Neural cell (in vitro differentiated cells): ENCODE results near the gene C3AR1. TPM values are rescaled to one million over a fixed set of nuclear protein-coding genes. Genes with fewer than 3 reads are reported as not detected.
A peak's percentile ranks its signal among the peaks of the same experiment; 100 is the strongest.

Source experiments
- H2AFZ ChIP-seq: fragments of 200-600, 300-800 bp; sonication (generic), shearing (Covaris generic); 2 replicates; pipeline ENCODE4 v1.6.0; 2014; ENCODE audit warnings: low read depth, mild to moderate bottlenecking, antibody characterized with exemption, low read length, moderate library complexity
- H3F3A ChIP-seq: fragments of 200-600 bp; shearing (Covaris generic); 2 replicates; pipeline ENCODE4 v1.6.1; 2016; ENCODE audit warnings: mild to moderate bottlenecking, moderate library complexity, mixed read lengths, antibody characterized with exemption, low read length; ENCODE audit not compliant: insufficient read depth, poor library complexity, severe bottlenecking
- H3K27ac ChIP-seq: fragments of 200-600, 300-800 bp; sonication (generic), shearing (Covaris generic); 2 replicates; pipeline ENCODE4 v1.5.1; 2014; ENCODE audit warnings: mild to moderate bottlenecking, low read length, moderate library complexity
- H3K27me3 ChIP-seq: fragments of 300-800, 200-600 bp; sonication (generic), shearing (Covaris generic); 2 replicates; pipeline ENCODE4 v1.6.0; 2014; ENCODE audit warnings: mild to moderate bottlenecking, low read depth, low read length, moderate library complexity; ENCODE audit not compliant: insufficient read depth
- H3K36me3 ChIP-seq: fragments of 300-800, 200-600 bp; sonication (generic), shearing (Covaris generic); 2 replicates; pipeline ENCODE4 v1.5.1; 2014; ENCODE audit warnings: mild to moderate bottlenecking, antibody characterized with exemption, low read length, moderate library complexity; ENCODE audit not compliant: insufficient read depth
- H3K4me2 ChIP-seq: fragments of 300-800, 200-600 bp; sonication (generic), shearing (Covaris generic); 2 replicates; pipeline ENCODE4 v1.6.0; 2014; ENCODE audit warnings: mild to moderate bottlenecking, low read length
- H3K4me3 ChIP-seq: fragments of 300-800, 200-600 bp; sonication (generic), shearing (Covaris generic); 2 replicates; pipeline ENCODE4 v1.5.1; 2014; ENCODE audit warnings: mild to moderate bottlenecking, low read length, moderate library complexity
- H3K79me2 ChIP-seq: fragments of 200-600 bp; shearing (Covaris generic); replicated peaks from 2 replicates; pipeline ENCODE4 v1.6.0; 2014; ENCODE audit warnings: mild to moderate bottlenecking, low read length, moderate library complexity; ENCODE audit not compliant: insufficient read depth
- H3K9ac ChIP-seq: fragments of 300-800, 200-600 bp; sonication (generic), shearing (Covaris generic); 2 replicates; pipeline ENCODE4 v1.6.1; 2016; ENCODE audit warnings: mild to moderate bottlenecking, low read length, mixed read lengths
- H3K9me2 ChIP-seq: fragments of 200-600 bp; shearing (Covaris generic); 2 replicates; pipeline ENCODE4 v1.6.1; 2016; ENCODE audit warnings: mild to moderate bottlenecking, low read length, mixed read lengths; ENCODE audit not compliant: insufficient read depth
- H3K9me3 ChIP-seq: fragments of 200-600, 300-800 bp; sonication (generic), shearing (Covaris generic); 2 replicates; pipeline ENCODE4 v1.6.1; 2016; ENCODE audit warnings: mild to moderate bottlenecking, mixed run types, low read length, moderate library complexity, mixed read lengths
- H4K20me1 ChIP-seq: fragments of 200-600 bp; shearing (Covaris generic); 2 replicates; pipeline ENCODE4 v1.6.1; 2016; ENCODE audit warnings: mild to moderate bottlenecking, mixed run types; ENCODE audit not compliant: insufficient read depth
- CTCF ChIP-seq: fragments of 450-650 bp; IDR thresholded peaks from 2 replicates; pipeline ENCODE4 v1.5.1; 2014; ENCODE audit warnings: antibody characterized with exemption, mild to moderate bottlenecking, moderate library complexity; ENCODE audit not compliant: poor library complexity, severe bottlenecking
- EP300 ChIP-seq: fragments of 450-650 bp; conservative IDR thresholded peaks from 2 replicates; pipeline ENCODE4 v1.6.1; 2014; ENCODE audit warnings: antibody characterized with exemption, mild to moderate bottlenecking, moderate library complexity; ENCODE audit not compliant: poor library complexity, severe bottlenecking
- EZH2 ChIP-seq: fragments of 200-600, 300-800 bp; shearing (Covaris generic), sonication (generic); IDR thresholded peaks from 2 replicates; pipeline ENCODE4 v1.6.1; 2014; ENCODE audit warnings: antibody characterized with exemption, low read length, borderline replicate concordance, mild to moderate bottlenecking; ENCODE audit not compliant: insufficient read depth, poor library complexity, severe bottlenecking
- MXI1 ChIP-seq: fragments of 450-650 bp; conservative IDR thresholded peaks from 2 replicates; pipeline ENCODE4 v1.6.1; 2014; ENCODE audit warnings: antibody characterized with exemption, mild to moderate bottlenecking; ENCODE audit not compliant: poor library complexity, severe bottlenecking
- POLR2AphosphoS5 ChIP-seq: IDR thresholded peaks from 2 replicates; pipeline ENCODE4 v1.6.1; 2012
- RAD21 ChIP-seq: fragments of 450-650 bp; conservative IDR thresholded peaks from 2 replicates; pipeline ENCODE4 v1.6.1; 2014; ENCODE audit warnings: antibody characterized with exemption, mild to moderate bottlenecking, moderate library complexity
- REST ChIP-seq: IDR thresholded peaks from 2 replicates; pipeline ENCODE4 v1.6.1; 2012; ENCODE audit warnings: borderline replicate concordance
- SMC3 ChIP-seq: fragments of 450-650 bp; conservative IDR thresholded peaks from 2 replicates; pipeline ENCODE4 v1.6.1; 2014; ENCODE audit warnings: antibody characterized with exemption, mild to moderate bottlenecking, moderate library complexity; ENCODE audit not compliant: poor library complexity
- TAF1 ChIP-seq: IDR thresholded peaks from 2 replicates; pipeline ENCODE4 v1.6.1; 2012; ENCODE audit warnings: low read depth
- polyA plus RNA-seq: library from polyadenylated mRNA; depleted of rRNA; stranded (reverse); fragments of >200 nt; gene quantifications from 2 replicates; pipeline ENCODE4 v1.2.3, GENCODE V29; 2014

C3AR1 gene
- polyA plus RNA-seq, 1 donor from 2014 or later, result not detected

GRCh38 chr12:8108808-8109398, 42.7 kb upstream of the C3AR1 start:
- Histone ChIP-seq H3K79me2 (no peaks in the 10 kb centered on the region), H3K27me3 (no peaks in the 10 kb centered on the region), H3K4me3 (no peak overlapping the region), H3K27ac (no peak overlapping the region), H3K9me2 (no peaks in the 10 kb centered on the region), H3K9me3 (no peaks in the 10 kb centered on the region), H3F3A (no peaks in the 10 kb centered on the region), H3K9ac (no peak overlapping the region), H3K4me2 (no peak overlapping the region), H2AFZ (no peak overlapping the region), H3K36me3 (no peaks in the 10 kb centered on the region), H4K20me1 (no peaks in the 10 kb centered on the region)
- TF ChIP-seq EZH2 (no peak), SMC3 (peak; percentile 96), REST (no peak), TAF1 (no peak), POLR2AphosphoS5 (no peak), MXI1 (no peak), EP300 (no peak), RAD21 (peak; percentile 97), CTCF (peak; percentile 98)

- Histone ChIP-seq H3K27ac (no peak overlapping the region), H4K20me1 (no peaks in the 10 kb centered on the region), H3K9me3 (no peaks in the 10 kb centered on the region), H3K9ac (no peak overlapping the region), H3K36me3 (peaks cover under 1% of the 10 kb centered on the region), H3K4me3 (no peak overlapping the region), H3K9me2 (no peaks in the 10 kb centered on the region), H3K4me2 (no peak overlapping the region), H3K79me2 (no peaks in the 10 kb centered on the region), H2AFZ (no peak overlapping the region), H3F3A (no peaks in the 10 kb centered on the region), H3K27me3 (no peaks in the 10 kb centered on the region)
- TF ChIP-seq MXI1 (no peak), SMC3 (no peak), EZH2 (no peak), RAD21 (no peak), EP300 (no peak), CTCF (no peak), POLR2AphosphoS5 (no peak), TAF1 (no peak), REST (no peak)
These were observed 33.1 kb upstream of the C3AR1 start for GRCh38 chr12:8099235-8099634.
